Hepatocyte (in vitro differentiated cells): ENCODE measurements around the gene SP140L. TPM values are rescaled to one million over a fixed set of nuclear protein-coding genes. Genes with fewer than 3 reads are reported as not detected.
"Not testable (repeated sequence)": the region's sequence is repeated elsewhere in the genome, so short reads cannot be mapped to it uniquely, and the experiment has no call there.

Experiments
- DNase-seq: peaks from one replicate; pipeline ENCODE4 v3.0.0-alpha.2; 2016; ENCODE audit warnings: low spot score
- H2AFZ ChIP-seq: fragments of 200-600 bp; sonication (generic); 2 replicates; pipeline ENCODE4 v1.6.0; 2016; ENCODE audit warnings: antibody characterized with exemption, mild to moderate bottlenecking
- H3K27ac ChIP-seq: fragments of 200-600 bp; sonication (generic); 2 replicates; pipeline ENCODE4 v1.5.1; 2016; ENCODE audit warnings: mild to moderate bottlenecking
- H3K27me3 ChIP-seq: fragments of 200-600 bp; sonication (generic); 2 replicates; pipeline ENCODE4 v1.6.1; 2016
- H3K36me3 ChIP-seq: fragments of 200-600 bp; sonication (generic); replicated peaks from 2 replicates; pipeline ENCODE4 v1.5.1; 2016; ENCODE audit warnings: low read depth; ENCODE audit not compliant: insufficient read depth
- H3K4me1 ChIP-seq: fragments of 200-600 bp; sonication (generic); 2 replicates; pipeline ENCODE4 v1.5.1; 2016; ENCODE audit warnings: mild to moderate bottlenecking, moderate library complexity; ENCODE audit not compliant: insufficient read depth
- H3K4me2 ChIP-seq: fragments of 200-600 bp; sonication (generic); 2 replicates; pipeline ENCODE4 v1.6.0; 2016
- H3K4me3 ChIP-seq: fragments of 200-600 bp; sonication (generic); 2 replicates; pipeline ENCODE4 v1.5.1; 2016; ENCODE audit warnings: mild to moderate bottlenecking
- H3K79me2 ChIP-seq: fragments of 200-600 bp; sonication (generic); 2 replicates; pipeline ENCODE4 v1.6.0; 2017; ENCODE audit warnings: mild to moderate bottlenecking
- H3K9me2 ChIP-seq: fragments of 200-600 bp; sonication (generic); replicated peaks from 2 replicates; pipeline ENCODE4 v1.6.0; 2017; ENCODE audit warnings: mild to moderate bottlenecking; ENCODE audit not compliant: insufficient read depth
- H3K9me3 ChIP-seq: fragments of 200-600 bp; sonication (generic); 2 replicates; pipeline ENCODE4 v1.5.1; 2016; ENCODE audit warnings: low read depth, mild to moderate bottlenecking
- H4K20me1 ChIP-seq: fragments of 200-600 bp; sonication (generic); 2 replicates; pipeline ENCODE4 v1.6.0; 2016; ENCODE audit warnings: mild to moderate bottlenecking; ENCODE audit not compliant: insufficient read depth, poor library complexity, severe bottlenecking
- CTCF ChIP-seq: fragments of 200-600 bp; sonication (generic); IDR thresholded peaks from 2 replicates; pipeline ENCODE4 v1.5.1; 2016; ENCODE audit warnings: antibody characterized with exemption, mild to moderate bottlenecking; ENCODE audit not compliant: poor library complexity
- EZH2 ChIP-seq: fragments of 200-600 bp; sonication (generic); IDR thresholded peaks from 2 replicates; pipeline ENCODE4 v1.6.1; 2016; ENCODE audit warnings: antibody characterized with exemption, mild to moderate bottlenecking, borderline replicate concordance
- EZH2phosphoT487 ChIP-seq: fragments of 200-600 bp; sonication (generic); IDR thresholded peaks from one replicate; pipeline ENCODE4 v1.6.1; 2018; ENCODE audit warnings: antibody characterized with exemption, mild to moderate bottlenecking, low read depth, moderate library complexity; ENCODE audit not compliant: unreplicated experiment, severe bottlenecking
- WGBS: methylation state at CpG from one replicate; pipeline ENCODE4 v1.1.6; 2016; ENCODE audit warnings: low lambda C conversion rate; ENCODE audit errors: missing lambda C conversion rate; 5-methylcytosine and 5-hydroxymethylcytosine counted together
- polyA plus RNA-seq: library from polyadenylated mRNA; unstranded; fragments of >200 nt; fragmentation: Nextera tagmentation; extraction: Ambion mirVana; gene quantifications from 2 replicates; pipeline ENCODE4 v1.2.1, GENCODE V29; 2016
- total RNA-seq: library from RNA; depleted of rRNA; stranded (reverse); fragments of >200 nt; gene quantifications from 2 replicates; pipeline ENCODE4 v1.2.3, GENCODE V29; 2014

SP140L gene
- total RNA-seq = 4.0 and 8.1 TPM in 2 replicates
- polyA plus RNA-seq = 7.1 and 11.5 TPM in 2 replicates

- Histone ChIP-seq H3K9me3 (no peaks in the 10 kb centered on the region), H4K20me1 (no peaks in the 10 kb centered on the region), H3K27me3 (no peaks in the 10 kb centered on the region), H2AFZ (peak within 1 kb of the TSS; percentile 74), H3K9me2 (no peaks in the 10 kb centered on the region), H3K4me1 (peaks cover 10% of the 10 kb centered on the region), H3K36me3 (no peaks in the 10 kb centered on the region), H3K4me3 (peak within 1 kb of the TSS; percentile 5), H3K27ac (peak within 1 kb of the TSS; percentile 80), H3K79me2 (peaks cover 7% of the 10 kb centered on the region), H3K4me2 (peak within 1 kb of the TSS; percentile 72)
- TF ChIP-seq EZH2 = no peak
- TF ChIP-seq CTCF = no peak
- no peak for TF ChIP-seq EZH2phosphoT487
- DNase-seq = peak; percentile 72
- WGBS = 34% methylated on average over 11 of the region's 11 CpGs
Observed at GRCh38 chr2:230326453-230327417, at the start of gene SP140L. SP140L (plus strand) TSS chr2:230327193; CDS start chr2:230327270, 77 bp downstream.

- Histone ChIP-seq H3K27me3 (no peaks in the 10 kb centered on the region), H3K27ac (no peak overlapping the region), H2AFZ (no peak overlapping the region), H3K4me3 (no peak overlapping the region), H3K4me2 (no peak overlapping the region), H3K9me3 (no peaks in the 10 kb centered on the region), H3K79me2 (no peaks in the 10 kb centered on the region), H4K20me1 (no peaks in the 10 kb centered on the region), H3K4me1 (no peaks in the 10 kb centered on the region), H3K36me3 (no peaks in the 10 kb centered on the region), H3K9me2 (no peaks in the 10 kb centered on the region)
- 79% methylated on average over 2 of the region's 2 CpGs for WGBS
- DNase-seq = no peak
- TF ChIP-seq EZH2 = no peak
- no peak for TF ChIP-seq EZH2phosphoT487
- no peak for TF ChIP-seq CTCF
Observed at GRCh38 chr2:230282936-230283335, 44.1 kb upstream of the SP140L start.

GRCh38 chr2:230286048-230286447 is 40.9 kb upstream of the SP140L start:
- Histone ChIP-seq H3K4me2 (no peak overlapping the region), H4K20me1 (no peaks in the 10 kb centered on the region), H3K27me3 (no peaks in the 10 kb centered on the region), H3K27ac (no peak overlapping the region), H3K79me2 (no peaks in the 10 kb centered on the region), H3K4me1 (no peaks in the 10 kb centered on the region), H2AFZ (no peak overlapping the region), H3K9me3 (no peaks in the 10 kb centered on the region), H3K36me3 (no peaks in the 10 kb centered on the region), H3K9me2 (no peaks in the 10 kb centered on the region), H3K4me3 (no peak overlapping the region)
- WGBS = 87% methylated on average over 3 of the region's 3 CpGs
- DNase-seq = no peak
- TF ChIP-seq CTCF (no peak), EZH2phosphoT487 (no peak), EZH2 (no peak)

GRCh38 chr2:230289311-230289710 is 37.7 kb upstream of the SP140L start:
- not testable (repeated sequence) for H3K9me3 ChIP-seq, H3K4me1 ChIP-seq, H3K4me2 ChIP-seq, H3K9me2 ChIP-seq, H3K4me3 ChIP-seq, H3K27me3 ChIP-seq, H3K79me2 ChIP-seq, H2AFZ ChIP-seq, H3K36me3 ChIP-seq, H4K20me1 ChIP-seq, DNase-seq, H3K27ac ChIP-seq
- 94% methylated on average over 4 of the region's 4 CpGs for whole genome bisulfite sequencing
